HG02571 (cell line): ENCODE measurements around the gene SPA17.

ENCODE experiments used
- ATAC-seq: cut with Tn5 transposase; IDR thresholded peaks from one replicate; pipeline ENCODE4 v1.9.1; 2021; ENCODE audit warnings: mild to moderate bottlenecking, moderate library complexity; ENCODE audit not compliant: unreplicated experiment

The SPA17 gene

DNA sequence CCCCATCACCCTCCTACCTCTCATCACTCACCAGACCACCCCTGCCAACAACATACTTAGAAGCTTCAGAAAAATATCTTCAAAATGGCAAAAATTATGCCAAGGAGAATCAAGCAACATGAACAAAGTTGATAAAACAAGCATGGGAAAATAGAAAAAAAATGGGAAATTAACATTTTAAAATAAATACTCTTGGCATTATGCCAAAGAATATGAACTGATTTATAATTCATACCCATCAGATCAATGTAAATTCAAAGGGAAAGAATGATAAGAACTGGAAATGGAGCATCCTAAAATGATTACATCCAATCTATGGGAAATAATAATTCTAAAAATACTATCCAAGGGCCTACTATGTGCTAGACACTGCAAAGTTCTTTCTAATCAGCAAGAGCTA, 12.2 kb upstream of the SPA17 start:
- ATAC-seq = no peak

DNA sequence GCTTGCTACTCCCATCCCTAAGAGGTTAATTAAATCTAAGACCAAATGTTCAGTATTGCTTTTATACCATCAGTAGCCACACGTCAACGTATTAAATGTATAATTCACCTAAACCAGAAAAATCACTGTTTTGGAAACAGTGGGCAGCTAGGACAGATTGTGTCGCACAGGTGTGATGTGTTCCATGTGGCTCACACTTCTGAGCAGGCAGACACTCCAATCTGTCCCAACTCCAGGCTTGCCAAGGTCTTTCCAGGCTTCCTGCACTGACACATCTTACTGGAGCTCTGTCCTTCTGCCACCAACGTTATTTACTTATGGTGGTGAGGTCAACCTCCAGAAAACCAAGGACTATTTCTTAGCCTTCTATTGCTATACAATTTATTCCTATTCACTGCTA, 11.6 kb upstream of the SPA17 start:
- no peak for ATAC-seq

DNA sequence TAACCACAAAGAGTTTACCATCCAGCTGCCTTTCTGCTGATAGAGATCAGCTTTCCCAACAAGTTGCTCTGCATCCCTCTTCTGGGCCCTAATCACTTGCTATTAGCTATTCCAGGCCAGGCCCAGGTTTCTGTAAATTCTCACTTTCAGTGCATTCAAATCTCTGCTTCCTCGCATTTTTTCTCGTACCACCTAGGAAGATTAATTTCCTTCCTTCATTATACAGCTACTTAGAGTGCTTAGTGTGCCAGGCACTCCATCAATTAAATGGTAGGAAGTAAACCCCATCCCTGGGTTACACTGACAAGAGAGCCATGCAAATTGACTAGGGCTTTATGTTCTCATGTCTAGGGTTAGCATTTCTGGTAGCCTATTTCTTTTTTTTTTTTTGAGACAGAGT, 9.8 kb upstream of the SPA17 start:
- no peak for ATAC-seq

DNA sequence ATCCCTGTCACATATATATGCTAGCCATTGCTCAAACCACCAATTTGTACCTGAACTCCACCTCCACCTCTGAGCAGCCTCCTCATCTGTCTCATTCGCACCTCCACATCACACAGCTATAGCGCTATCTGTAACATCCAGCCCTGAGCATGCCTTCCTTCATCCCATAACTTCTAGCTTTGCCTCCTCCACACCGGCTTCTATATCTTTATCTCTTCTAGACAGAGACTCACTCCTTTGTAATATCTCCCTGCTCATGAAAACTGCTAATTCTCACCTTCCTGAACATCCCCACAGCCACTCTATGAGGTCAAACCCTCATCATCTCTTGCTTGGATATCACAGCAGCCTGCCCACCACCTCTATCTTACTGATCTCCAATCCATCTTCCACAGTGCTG, 6.1 kb upstream of the SPA17 start:
- no peak for ATAC-seq

DNA sequence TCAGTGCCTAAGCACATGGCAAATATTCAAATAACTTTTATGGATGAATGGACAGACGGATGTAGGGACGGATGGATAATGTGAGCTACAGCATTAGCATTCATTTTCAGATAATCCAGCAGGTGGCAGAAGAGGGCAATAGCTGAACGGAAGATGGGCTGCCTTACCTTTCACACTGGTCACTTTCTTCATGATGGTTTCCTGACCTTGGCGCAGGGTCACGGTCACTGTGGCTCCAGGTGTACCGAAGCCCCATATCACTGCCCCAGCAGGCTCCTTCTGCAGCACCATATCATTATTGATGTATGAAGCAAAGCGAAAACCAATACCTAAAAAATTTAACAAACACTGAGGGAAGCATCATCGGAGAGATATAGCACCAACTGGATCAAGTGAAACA, 4.5 kb upstream of the SPA17 start:
- ATAC-seq = no peak

DNA sequence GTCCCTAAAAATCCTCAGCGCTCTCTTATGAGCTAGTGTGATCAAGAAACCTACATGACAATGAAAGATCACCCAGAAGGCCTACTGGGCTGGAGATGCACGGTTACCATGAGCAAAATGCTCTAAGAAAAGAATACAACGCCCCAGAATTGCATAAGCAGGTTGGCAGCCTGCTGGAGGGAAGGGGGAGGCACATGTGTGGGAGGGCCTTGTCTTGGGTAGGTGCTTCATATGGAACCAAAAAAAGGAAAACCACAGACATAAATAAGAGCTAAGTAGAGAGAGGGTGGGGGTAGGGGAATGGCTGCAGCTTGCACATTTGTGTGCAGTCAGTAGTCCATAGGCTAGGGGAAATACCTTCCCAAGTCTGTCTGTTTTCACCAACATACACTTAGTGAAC, 3.0 kb upstream of the SPA17 start:
- ATAC-seq = no peak

DNA sequence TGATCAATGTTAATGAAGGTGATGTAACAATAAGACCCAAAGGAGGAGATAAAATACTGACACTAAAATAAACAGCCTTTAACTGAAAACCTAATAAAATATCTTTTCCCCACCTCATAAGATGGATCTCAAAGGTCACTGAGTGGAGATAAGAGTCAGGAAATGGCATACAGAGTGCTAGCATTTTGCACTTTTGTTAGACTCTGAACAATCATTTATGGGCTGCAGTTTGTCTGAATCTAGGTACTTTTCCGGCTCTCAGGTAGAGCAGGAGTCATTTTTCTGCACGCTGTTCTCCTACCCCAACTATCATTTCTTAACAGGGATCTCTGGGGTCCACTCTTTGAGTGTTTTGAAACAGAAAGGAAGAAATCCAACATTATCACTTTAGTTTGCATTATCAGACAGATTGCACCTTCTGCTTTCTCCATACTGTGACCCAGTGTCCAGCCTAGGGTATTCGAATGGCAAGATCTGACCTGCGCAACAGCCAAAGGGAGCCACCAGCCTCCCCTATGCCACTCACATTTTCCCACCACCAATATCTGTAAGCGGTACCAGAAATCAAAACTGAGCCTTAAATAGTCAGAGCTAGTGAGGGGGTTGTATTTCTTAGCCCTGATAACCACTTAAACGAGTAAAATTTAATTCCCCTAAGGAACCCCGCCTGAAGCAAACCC, 1.0 kb upstream of the SPA17 start:
- ATAC-seq = no peak

DNA sequence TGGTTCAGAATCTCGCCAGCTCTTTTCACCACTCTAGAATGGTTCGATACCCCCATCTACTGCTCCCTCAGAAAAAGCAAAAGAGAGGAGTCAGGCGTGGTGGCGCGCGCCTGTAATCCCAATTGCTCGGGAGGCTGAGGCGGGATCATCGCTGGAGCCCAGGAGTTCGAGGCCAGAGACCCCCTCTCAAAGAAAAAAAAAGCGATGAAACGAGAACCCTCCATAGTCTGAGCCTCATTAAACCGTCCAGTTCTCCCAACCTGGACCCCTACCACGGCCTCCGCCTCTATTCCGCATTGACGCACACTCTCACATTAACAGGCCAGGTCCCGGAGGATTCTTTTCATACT, 439 bp downstream of the SPA17 start:
- no peak for ATAC-seq

DNA sequence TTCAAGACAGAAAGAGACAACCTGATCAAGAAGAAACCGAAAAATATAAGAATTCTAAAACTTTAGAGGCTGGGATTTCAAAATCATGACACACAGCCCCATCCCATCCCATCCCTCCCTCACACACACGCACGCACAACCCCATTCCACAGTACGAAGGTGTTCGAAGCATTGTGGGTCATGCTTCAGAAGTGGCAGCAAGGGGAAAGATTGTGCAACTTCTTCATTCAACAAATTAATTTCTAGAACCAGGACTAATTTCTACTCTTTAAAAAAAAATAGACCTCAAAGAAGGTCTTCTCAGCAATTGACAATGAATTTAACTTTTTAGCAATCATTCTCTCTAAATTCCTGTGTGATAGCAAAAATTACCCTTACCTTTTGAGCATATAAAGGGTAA, 867 bp downstream of the SPA17 start:
- no peak for ATAC-seq

DNA sequence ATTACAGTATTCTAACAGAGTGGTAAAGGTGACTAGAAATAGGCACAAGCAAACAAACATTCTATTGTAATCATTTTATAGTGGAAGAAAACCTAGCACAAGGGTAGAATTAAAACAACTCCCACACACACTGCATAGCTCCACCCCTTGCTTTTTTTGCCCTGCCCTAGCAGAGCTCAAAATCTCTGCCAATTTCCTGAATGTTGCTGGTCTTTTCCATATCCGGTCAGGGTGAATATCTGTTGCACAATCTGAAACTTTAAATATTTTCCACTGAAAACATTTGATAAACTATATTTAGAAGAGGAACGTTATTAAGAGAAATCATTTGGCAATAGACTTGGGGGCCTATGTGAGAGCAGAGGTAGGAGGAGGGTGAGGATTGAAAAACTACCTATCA, 2.7 kb downstream of the SPA17 start:
- ATAC-seq = no peak

DNA sequence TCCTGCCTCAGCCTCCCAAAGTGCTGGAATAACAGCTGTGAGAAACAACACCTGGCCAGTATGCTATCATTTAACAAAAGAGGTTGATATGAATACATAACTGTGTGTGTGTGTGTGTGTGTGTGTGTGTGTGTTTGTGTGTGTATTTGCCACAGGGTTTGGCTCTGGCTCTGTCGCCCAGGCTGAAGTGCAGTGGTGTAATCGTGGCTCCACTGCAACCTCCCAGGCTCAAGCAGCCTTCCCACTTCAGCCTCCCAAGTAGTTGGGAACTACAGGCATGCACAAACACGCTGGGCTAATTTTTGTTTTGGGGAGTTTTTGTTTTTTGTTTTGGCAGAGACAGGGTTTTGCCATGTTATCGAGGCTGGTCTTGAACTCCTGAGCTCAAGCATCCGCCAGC, 4.7 kb downstream of the SPA17 start:
- no peak for ATAC-seq

DNA sequence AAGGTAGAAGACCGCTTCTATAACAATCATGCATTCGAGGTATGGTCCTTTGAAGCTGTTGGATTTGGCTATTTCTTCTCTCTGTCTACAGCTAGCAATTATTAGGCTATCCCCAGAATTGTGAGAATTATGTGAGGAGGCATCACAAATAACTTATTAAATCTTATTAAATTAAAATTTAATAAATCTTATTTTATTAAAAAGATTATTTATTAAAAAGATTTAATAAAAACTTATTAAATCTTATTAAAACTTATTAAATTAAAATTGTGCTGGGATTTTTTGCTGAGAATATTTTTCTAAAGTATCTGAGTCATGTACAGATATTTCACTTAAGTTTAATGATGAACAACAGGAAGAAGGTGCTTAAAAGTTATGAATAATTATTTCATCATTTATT, 7.7 kb downstream of the SPA17 start:
- no peak for ATAC-seq

DNA sequence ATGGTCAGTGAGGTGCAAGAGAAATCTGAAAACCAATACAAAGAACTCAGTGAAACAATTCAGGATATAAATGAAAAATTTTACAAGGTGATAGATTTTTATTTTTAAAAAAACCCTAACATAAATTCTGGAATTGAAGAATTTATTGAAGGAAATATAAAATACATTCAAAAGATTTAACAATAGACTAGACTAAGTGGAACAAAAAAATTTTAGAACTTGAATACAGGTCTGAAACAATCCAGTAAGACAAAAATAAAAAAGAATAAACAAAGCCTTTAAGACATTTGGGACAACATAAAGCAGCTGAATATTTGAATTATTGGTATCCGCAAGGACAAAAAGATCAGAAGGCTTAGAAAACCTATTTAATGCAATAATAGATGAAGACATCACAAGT, 8.7 kb downstream of the SPA17 start:
- ATAC-seq = no peak

DNA sequence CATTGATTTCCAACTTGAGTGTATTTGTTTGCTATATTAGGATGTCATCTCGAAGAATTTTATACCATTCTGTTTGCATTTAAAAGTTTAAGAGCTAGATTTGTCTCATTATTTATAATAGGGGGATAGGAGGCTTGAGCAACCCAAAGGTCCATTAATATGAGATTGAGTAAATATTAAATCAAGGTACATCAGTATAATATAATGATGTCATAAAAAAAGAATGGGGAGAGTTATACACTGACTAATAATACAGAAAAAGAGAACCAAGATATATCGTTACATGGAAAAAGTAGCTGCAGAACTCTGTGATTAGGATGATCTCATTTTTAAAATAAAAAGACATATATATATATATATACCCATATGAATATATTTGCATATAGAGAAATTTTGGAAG, 19.4 kb downstream of the SPA17 start:
- no peak for ATAC-seq

DNA sequence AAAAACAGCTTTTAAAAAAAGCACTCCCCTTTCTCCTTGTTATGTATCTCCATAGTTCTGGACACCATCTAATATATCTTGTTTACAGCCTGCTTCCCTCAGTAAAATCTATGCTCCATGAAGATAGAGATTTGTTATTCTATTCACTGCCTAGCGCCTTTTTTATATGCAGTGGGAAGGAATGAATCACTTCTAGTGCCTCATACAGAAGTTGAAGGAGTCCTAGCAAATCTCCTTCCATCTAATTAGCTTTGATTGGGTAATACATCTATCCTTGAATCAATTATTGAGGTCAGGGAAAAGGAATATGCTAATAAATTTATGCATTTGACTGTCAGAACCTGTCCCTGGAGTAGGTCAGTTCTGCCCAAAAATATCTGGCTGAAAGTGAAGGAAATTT, 25.8 kb downstream of the SPA17 start:
- ATAC-seq = no peak

DNA sequence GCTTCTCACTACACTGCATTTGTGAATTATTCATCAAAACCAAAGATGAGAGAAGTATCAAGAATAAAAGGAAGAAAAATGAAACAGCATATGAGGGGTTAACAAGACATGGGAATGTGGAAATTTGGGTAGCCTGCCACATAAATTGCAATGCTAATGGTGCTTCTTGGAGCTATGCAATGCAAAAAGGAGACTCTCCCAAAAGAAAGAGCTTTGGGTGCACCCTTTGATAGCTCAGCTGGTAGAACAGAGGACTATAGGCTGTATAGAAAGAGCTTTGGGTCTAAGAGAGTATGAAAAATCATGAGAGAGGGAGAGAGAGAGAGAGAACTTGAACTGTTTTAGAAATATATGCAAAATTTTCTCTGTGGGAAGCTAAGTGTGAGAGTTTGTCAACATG, 26.3 kb downstream of the SPA17 start:
- ATAC-seq = no peak

DNA sequence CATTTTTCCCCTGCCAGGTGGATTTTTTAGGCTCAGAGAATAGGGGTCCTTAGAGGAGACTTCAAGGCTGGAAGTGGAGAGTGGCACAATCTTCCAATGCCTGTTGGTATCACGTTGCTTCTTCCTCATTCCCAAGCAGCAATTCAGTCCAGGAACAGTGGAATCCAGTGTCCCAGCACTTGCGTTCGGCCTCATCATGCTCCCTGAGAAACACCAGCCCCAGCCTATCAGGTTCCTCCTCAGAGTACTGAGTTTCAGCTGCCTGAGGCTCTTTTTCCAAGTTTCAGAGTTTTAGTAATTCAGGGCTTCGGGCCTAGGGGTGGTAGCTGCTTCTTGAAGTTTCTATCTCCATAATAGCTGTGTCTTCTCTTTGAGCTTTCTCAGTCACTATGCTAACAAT, 34.1 kb downstream of the SPA17 start:
- no peak for ATAC-seq

DNA sequence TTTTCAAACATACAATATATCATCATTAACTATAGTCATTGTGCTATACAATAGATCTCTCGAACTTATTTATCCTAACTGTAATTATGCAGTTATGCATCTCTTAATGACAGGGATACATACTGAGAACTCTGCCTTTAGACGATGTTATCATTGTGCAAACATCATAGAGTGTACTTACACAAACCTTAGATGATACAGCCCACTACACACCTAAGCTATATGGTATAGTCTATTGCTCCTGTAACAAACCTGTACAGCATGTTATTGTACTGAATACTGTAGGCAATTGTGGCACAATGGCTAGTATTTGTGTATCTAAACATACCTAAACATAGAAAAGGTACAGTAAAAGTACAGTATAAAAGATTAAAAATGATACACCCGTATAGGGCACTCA, 38.7 kb downstream of the SPA17 start:
- no peak for ATAC-seq

DNA sequence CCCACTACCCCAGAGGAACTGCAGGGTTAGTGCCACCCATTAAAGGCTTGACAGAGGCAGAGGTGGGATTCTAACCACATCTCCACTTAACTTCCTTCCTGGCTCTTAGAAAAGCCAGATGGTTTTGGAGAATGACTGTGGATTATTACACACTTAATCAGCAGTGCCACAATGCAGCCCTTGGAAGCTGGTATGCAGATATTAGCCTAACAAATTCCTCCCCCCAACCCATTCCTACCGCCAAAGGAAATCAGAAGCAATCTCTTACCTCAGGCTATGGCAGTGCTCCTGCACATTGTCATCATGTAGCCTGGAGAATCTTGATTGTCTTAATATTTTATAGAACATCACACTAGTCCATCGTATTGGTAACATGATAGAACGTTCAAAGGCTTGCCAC, 42.9 kb downstream of the SPA17 start:
- no peak for ATAC-seq

DNA sequence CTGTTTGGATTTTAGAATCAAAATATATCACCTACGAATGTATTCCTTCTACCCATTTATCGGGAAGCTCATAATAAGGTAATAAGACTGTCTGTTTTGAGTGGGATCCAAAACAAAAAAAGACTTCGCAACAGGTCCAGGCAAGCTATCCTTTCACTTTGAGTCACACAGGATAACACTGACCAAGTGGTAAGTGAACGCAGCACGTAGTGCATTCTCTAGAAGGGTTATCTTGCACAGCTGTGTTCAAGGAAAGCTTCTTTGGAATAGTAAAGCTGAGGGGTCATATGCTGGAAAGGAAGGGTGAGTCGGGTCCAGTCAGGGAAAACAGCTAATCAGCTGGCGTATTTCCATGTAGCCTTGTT, 43.7 kb downstream of the SPA17 start:
- ATAC-seq = no peak

DNA sequence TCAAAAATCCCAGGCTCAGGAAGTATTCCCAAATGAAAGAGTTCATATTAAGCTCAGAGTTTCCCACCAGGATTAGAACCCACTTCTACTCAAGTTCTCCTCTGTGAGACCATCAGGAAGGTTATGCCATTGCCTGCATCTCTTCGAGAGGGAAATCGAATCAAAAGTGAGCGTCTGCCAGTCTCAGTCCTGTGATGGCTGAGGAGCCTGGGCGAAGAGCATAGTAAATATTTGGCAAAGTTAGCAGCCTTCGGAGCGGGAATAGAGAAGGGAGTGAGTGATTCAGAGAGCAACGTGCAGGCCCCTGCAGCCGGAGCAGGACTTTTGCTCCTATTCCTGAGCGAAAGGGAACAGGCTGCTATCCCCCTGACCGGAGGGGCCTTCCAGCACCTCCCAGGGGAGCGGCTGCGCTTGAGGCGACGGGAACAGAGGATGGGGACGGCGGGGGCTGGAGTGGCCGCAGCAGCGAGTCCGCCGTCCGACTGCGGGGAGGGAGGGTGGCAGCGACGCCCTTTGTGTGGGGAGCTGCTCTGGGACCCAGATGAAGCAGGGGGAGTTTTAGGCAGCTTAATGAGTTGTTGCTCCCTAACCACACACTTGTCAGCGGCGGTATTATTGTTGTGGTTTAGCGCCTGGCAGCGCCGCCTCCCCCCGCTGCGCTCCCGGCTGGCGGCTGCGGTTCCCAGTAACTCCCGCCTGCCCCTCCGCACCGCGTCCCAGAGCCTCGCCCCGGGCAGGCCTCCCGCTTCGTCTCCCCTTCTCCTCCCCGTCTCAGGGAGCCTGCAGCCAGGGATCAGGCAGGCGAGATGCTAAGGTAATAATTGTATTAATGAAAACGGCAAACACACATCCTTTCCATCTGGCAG, 44.3 kb downstream of the SPA17 start:
- no peak for ATAC-seq

DNA sequence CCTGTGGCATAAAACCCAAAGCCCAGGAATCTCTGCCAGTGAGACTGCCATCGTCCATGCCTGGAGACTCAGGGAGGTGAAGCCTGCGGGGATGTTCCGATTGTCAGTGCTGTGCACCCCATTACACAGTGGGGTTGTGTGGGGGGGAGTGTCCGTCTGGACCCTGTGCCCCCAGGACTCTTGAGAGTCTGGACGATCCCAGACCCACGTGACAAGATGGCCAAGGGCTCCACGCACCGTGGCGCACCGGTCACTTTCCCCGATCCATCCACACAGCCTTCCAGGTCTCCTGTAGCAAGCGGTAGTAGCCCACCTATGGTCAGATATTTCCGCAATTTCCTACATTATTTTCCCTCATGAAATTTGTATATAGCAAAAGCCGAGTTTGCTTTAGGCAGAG, 45.1 kb downstream of the SPA17 start:
- ATAC-seq = no peak

DNA sequence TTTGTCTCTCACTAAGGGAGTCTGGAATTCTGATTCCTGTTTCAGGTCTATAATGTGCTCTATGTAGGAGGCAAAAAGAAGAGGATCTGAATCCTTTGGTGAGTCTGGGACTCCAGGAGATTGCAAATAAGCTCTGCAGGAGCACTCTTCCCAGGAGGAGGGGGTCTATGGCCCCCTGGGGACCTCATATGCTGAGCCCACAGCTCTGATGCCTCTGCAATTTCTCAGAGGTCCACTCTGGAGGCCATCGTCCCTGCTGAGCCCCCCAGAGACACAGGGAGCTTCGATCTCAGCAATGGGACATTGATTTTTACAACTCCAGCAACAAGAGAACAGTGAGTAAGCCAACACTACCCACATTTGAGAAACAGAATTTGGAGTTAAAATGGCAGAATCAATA, 45.8 kb downstream of the SPA17 start:
- no peak for ATAC-seq
